ENCODE measurements around the gene AGAP3. TPM values are rescaled to one million over a fixed set of nuclear protein-coding genes. Genes with fewer than 3 reads are reported as not detected.
A peak's percentile ranks its signal among the peaks of the same experiment; 100 is the strongest.

AGAP3 gene
- total RNA-seq, 1 donor from 2014 or later: 135 TPM

DNA sequence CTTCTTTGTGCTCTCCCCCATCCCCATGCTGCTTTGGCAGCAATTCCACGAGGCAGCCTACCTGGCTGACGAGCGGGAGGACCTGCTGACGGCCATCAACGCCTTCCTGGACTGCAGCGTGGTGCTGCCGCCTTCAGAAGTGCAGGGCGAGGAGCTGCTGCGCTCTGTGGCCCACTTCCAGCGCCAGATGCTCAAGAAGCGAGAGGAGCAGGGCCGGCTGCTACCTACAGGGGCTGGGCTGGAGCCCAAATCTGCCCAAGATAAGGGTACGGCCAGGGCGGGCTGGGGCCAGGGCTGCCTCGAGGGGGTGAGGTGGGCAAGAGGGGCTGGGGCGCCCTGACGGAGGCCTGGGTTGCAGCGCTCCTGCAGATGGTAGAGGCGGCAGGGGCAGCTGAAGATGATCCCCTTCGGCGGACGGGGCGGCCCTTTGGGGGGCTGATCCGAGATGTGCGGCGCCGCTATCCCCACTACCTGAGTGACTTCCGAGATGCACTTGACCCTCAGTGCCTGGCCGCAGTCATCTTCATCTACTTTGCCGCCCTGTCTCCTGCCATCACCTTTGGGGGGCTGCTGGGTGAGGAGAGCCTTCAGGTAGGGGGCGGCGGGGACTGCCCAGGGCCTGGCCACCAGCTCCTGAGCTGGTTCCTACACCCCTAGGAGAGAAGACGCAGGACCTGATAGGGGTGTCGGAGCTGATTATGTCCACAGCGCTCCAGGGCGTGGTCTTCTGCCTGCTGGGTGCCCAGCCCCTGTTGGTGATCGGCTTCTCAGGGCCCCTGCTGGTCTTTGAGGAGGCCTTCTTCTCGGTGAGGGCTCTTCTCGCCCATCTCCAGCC is 15.0 kb upstream of the AGAP3 start:
- Mint-ChIP-seq H3K27me3 (ENCODE audit: unreplicated experiment) (no peaks in the 10 kb centered on the region), H3K27ac (ENCODE audit: unreplicated experiment) (no peak overlapping the region), H3K36me3 (ENCODE audit: unreplicated experiment) (peaks cover 30% of the 10 kb centered on the region), H3K4me3 (ENCODE audit: unreplicated experiment) (no peak overlapping the region), H3K9me3 (ENCODE audit: unreplicated experiment) (no peaks in the 10 kb centered on the region), H3K4me1 (ENCODE audit: unreplicated experiment) (peaks cover 7% of the 10 kb centered on the region)
- DNase-seq (ENCODE audit: extremely low spot score, unreplicated experiment): no peak
- TF ChIP-seq, protein P1, sequence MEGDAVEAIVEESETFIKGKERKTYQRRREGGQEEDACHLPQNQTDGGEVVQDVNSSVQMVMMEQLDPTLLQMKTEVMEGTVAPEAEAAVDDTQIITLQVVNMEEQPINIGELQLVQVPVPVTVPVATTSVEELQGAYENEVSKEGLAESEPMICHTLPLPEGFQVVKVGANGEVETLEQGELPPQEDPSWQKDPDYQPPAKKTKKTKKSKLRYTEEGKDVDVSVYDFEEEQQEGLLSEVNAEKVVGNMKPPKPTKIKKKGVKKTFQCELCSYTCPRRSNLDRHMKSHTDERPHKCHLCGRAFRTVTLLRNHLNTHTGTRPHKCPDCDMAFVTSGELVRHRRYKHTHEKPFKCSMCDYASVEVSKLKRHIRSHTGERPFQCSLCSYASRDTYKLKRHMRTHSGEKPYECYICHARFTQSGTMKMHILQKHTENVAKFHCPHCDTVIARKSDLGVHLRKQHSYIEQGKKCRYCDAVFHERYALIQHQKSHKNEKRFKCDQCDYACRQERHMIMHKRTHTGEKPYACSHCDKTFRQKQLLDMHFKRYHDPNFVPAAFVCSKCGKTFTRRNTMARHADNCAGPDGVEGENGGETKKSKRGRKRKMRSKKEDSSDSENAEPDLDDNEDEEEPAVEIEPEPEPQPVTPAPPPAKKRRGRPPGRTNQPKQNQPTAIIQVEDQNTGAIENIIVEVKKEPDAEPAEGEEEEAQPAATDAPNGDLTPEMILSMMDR (IDR thresholded peaks at IDR 0.05): no peak

DNA sequence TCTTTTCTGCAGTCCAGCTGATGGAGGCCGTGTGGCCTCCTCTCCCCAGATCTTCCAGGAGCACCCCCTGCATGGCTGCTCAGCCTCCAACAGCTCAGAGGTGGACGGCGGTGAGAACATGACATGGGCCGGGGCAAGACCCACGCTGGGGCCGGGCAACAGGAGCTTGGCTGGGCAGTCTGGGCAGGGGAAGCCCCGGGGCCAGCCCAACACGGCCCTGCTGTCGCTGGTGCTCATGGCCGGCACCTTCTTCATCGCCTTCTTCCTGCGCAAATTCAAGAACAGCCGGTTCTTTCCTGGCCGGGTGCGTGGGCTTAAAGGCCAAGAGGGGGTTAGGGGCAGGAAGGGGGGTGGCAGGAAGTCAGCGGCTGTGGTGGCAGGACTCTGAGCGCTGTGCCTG is 12.3 kb upstream of the AGAP3 start:
- no peak overlapping the region for H3K27ac Mint-ChIP-seq (ENCODE audit: unreplicated experiment)

DNA sequence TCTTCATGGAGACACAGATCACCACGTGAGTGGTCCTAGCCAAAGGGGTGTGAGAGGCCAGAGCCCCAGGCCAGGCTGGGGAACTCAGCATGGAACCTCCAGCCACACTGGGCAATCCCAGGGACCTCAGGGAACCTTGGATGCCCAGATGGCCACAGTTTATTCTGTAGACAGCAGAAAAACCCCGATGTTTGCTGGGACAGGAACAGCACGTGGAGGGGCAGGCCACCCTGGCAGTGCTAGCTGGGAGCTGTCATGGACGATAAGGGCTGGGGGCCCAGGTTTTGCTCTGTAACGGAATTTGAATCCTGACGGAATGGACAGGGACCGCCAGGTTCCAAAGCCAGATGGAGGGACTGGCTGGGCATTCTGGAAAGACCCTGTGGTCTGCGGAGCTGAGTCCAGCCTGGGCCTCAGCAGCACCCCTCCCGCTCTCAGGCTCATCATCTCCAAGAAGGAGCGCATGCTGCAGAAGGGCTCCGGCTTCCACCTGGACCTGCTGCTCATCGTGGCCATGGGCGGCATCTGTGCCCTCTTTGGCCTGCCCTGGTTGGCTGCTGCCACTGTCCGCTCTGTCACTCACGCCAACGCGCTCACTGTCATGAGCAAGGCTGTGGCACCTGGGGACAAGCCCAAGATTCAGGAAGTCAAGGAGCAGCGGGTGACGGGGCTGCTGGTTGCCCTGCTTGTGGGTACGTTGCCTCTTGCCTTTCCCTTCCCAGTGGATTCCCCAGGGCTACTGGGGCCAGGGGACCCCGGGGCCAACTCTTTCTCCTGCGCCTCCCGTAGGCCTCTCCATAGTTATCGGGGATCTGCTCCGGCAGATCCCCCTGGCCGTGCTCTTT is 11.2 kb upstream of the AGAP3 start:
- TF ChIP-seq, protein P1 (IDR thresholded peaks at IDR 0.05): no peak
- Mint-ChIP-seq H3K4me1 (ENCODE audit: unreplicated experiment) (peaks cover 24% of the 10 kb centered on the region), H3K4me3 (ENCODE audit: unreplicated experiment) (no peak overlapping the region)

More for the DNA sequence above, 12.3 kb upstream of the AGAP3 start:
- Mint-ChIP-seq H3K4me1 (ENCODE audit: unreplicated experiment) (peaks cover 13% of the 10 kb centered on the region), H3K9me3 (ENCODE audit: unreplicated experiment) (no peaks in the 10 kb centered on the region), H3K4me3 (ENCODE audit: unreplicated experiment) (no peak overlapping the region), H3K36me3 (ENCODE audit: unreplicated experiment) (peaks cover 25% of the 10 kb centered on the region), H3K27me3 (ENCODE audit: unreplicated experiment) (no peaks in the 10 kb centered on the region)
- TF ChIP-seq, protein P1 (IDR thresholded peaks at IDR 0.05): no peak
- no peak for DNase-seq (ENCODE audit: extremely low spot score, unreplicated experiment)

GRCh38 chr7:151075662-151075971 is 10.7 kb upstream of the AGAP3 start:
- H3K4me3 Mint-ChIP-seq (ENCODE audit: unreplicated experiment): no peak overlapping the region
- peaks cover 24% of the 10 kb centered on the region for H3K4me1 Mint-ChIP-seq (ENCODE audit: unreplicated experiment)
- H3K36me3 Mint-ChIP-seq (ENCODE audit: unreplicated experiment): peaks cover 21% of the 10 kb centered on the region
- no peak overlapping the region for H3K27ac Mint-ChIP-seq (ENCODE audit: unreplicated experiment)
- DNase-seq (ENCODE audit: extremely low spot score, unreplicated experiment): no peak
- TF ChIP-seq, protein P1 (IDR thresholded peaks at IDR 0.05): no peak
- H3K9me3 Mint-ChIP-seq (ENCODE audit: unreplicated experiment): no peaks in the 10 kb centered on the region
- H3K27me3 Mint-ChIP-seq (ENCODE audit: unreplicated experiment): no peaks in the 10 kb centered on the region

More for the DNA sequence above, 11.2 kb upstream of the AGAP3 start:
- peak overlapping the region; percentile 31 for H3K27ac Mint-ChIP-seq (ENCODE audit: unreplicated experiment)
- no peaks in the 10 kb centered on the region for H3K27me3 Mint-ChIP-seq (ENCODE audit: unreplicated experiment)
- no peaks in the 10 kb centered on the region for H3K9me3 Mint-ChIP-seq (ENCODE audit: unreplicated experiment)
- DNase-seq (ENCODE audit: extremely low spot score, unreplicated experiment): no peak
- H3K36me3 Mint-ChIP-seq (ENCODE audit: unreplicated experiment): peaks cover 21% of the 10 kb centered on the region

DNA sequence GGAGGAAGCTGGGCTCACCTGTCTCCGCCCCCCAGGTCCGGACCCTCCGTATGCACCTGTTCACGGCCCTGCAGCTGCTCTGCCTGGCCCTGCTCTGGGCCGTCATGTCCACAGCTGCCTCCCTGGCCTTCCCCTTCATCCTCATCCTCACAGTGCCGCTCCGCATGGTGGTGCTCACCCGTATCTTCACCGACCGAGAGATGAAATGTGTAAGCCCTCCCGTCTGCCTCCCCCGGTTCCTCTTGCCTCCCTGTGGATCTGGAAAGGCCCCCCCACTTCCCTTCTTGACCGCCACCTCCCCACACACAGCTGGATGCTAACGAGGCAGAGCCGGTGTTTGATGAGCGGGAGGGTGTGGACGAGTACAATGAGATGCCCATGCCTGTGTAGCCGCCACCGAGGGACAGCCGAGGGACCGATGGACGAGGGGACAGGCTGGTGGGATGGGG is 10.3 kb upstream of the AGAP3 start:
- peaks cover 21% of the 10 kb centered on the region for H3K36me3 Mint-ChIP-seq (ENCODE audit: unreplicated experiment)
- no peak for DNase-seq (ENCODE audit: extremely low spot score, unreplicated experiment)
- H3K27me3 Mint-ChIP-seq (ENCODE audit: unreplicated experiment): no peaks in the 10 kb centered on the region
- no peaks in the 10 kb centered on the region for H3K9me3 Mint-ChIP-seq (ENCODE audit: unreplicated experiment)
- H3K4me3 Mint-ChIP-seq (ENCODE audit: unreplicated experiment): no peak overlapping the region
- H3K27ac Mint-ChIP-seq (ENCODE audit: unreplicated experiment): no peak overlapping the region
- H3K4me1 Mint-ChIP-seq (ENCODE audit: unreplicated experiment): peaks cover 26% of the 10 kb centered on the region
- TF ChIP-seq, protein P1 (IDR thresholded peaks at IDR 0.05): no peak
